CD4-positive, alpha-beta T cell treated with Interferon gamma for 1 hour (primary cell): ENCODE measurements around the gene ARHGEF39.

ENCODE experiments used
- DNase-seq: peaks from one replicate; pipeline ENCODE4 v3.0.0-alpha.2; 2020

ARHGEF39 gene

DNA sequence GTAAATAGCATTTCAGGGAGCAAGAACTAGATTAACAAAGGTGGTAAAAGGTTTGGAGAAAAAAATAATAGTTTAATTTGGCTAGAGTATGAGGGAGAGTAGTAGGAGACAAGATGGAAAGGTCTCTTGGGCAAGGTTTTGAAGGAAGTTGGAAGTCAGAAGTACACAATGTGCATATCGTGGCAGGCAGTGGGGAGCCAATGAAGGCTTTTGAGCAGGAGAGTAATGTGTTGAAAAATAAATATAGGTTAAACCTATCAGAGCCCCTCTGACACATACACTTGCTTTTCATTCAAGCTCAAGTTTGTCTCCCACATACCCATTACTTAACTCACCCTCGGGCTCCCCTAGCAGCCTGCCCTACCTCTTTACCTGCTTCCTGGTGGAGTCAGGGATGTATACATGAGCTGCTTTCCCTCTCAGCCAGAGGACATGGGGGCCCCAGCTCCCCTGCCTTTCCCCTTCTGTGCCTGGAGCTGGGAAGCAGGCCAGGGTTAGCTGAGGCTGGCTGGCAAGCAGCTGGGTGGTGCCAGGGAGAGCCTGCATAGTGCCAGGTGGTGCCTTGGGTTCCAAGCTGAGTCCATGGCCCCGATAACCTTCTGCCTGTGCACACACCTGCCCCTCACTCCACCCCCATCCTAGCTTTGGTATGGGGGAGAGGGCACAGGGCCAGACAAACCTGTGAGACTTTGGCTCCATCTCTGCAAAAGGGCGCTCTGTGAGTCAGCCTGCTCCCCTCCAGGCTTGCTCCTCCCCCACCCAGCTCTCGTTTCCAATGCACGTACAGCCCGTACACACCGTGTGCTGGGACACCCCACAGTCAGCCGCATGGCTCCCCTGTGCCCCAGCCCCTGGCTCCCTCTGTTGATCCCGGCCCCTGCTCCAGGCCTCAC is 8.4 kb upstream of the ARHGEF39 start, which contains the start of gene CA9:
Gene CA9, plus strand, starts transcription at position 797 of the 893 bp plus-strand sequence. Its CDS starts 32 bp downstream, at position 829.
- no peak for DNase-seq

DNA sequence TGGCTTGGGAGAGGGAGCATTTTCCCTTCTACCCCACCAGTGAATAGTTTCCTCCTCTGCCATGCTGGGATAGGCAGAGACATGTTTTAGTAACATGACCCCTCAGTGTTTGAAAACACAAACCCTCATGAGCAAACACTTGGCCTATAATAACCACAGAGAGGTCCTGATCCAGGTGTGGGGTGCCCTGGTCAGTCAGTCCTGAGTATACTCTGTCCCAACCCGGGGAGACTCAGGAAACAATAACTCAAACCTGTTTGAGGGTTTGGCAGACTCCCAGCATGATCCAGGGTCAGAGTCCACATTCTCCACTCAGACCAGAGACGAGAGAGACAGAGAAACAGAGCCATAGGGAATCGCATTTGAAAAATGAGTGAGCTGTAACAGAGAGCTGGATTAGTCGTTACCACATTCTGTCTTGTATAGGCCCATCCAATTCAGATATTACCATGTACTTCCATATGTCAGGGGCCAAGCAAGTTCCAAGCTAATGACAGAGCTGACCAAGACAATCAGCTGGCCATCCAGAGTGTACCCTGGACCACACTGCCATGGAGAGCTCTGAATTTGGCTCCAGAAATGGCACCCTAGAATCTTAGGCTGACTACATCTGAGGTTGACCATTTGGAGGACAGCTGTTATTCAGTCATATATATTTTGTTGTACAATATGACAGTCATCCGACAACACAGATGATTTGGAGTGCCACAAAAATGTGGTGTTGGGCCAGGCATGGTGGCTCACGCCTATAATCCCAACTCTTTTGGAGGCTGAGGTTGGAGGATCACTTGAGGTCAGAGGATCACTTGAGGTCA is 4.5 kb upstream of the ARHGEF39 start:
- no peak for DNase-seq

DNA sequence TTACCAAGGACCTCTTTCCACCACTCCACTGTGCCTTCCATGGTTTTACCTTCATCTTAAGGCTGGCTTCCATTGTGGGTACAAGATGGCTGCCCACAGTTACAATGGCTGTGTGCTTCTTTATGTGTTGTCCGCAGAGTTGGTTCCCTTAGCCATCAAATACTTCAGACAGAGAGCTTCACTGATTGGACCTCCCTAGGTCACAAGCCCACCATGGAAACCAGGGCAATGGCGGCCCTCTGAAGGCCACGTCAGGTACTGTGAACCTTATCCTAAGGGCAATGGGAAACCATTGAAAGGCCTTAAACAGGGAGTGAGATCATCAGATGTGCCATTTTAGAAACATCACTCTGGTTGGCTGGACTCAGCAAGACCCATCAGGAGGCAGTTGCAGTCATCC is 2.9 kb upstream of the ARHGEF39 start:
- no peak for DNase-seq

DNA sequence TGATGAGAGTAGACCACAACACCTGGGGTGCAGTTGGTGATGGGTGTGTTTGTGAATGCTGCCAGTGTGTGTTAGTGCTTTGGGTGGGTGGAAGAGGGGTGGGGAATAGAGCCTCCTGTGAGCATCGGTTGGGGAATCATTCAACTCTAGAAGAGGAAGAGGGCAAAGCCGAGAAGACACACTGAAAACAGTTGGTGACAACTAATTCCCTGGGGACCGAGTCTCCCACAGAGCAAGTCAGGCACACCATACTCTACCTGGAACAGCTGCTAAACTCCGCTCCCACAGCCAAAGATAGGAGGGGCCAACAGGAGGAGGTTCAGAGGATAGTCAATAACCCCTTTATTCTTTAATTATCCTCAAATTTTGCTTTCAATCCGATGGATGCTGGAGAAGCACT is 1.6 kb upstream of the ARHGEF39 start:
- no peak for DNase-seq

DNA sequence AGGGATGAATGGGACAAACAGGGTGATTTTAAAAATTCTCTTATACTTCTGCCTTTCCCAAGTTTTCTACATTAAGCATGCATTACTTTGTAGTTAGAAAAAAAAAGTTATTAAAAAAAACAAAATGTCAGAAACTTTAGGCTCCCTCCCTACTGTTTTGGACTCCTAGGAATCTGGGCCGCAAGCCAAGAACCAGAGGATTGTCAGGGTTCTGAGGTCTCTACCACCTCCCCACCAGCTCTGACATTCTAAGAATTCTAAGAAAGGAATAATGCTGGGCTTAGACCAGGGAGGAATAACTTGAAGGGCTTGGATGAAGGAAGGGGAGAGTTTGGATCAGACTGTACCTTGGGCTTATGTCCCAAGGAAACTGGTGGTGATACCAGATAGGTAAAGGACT is 1.1 kb upstream of the ARHGEF39 start:
- DNase-seq: no peak

GRCh38 chr9:35665471-35665818 is 450 bp upstream of the ARHGEF39 start:
- DNase-seq: no peak

DNA sequence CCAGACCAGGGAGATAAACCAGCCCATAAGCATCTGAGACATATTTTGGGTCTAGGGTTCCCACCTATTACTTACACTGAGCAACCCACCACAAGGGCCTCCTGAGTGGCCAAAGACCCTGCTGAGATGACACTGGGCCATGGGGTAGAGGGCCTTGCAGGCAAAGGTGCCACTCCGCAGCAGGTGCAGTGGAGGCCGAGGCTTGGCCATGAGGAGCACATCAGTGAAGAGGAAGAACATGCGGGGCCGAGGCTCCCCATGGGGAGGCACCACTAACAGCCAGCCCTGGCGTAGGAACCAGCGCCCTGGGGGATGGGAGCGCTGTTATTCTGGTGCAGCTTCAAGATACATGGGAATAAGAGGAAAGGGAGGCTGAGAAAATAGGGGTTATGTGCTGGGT is 2.6 kb downstream of the ARHGEF39 start:
- no peak for DNase-seq

DNA sequence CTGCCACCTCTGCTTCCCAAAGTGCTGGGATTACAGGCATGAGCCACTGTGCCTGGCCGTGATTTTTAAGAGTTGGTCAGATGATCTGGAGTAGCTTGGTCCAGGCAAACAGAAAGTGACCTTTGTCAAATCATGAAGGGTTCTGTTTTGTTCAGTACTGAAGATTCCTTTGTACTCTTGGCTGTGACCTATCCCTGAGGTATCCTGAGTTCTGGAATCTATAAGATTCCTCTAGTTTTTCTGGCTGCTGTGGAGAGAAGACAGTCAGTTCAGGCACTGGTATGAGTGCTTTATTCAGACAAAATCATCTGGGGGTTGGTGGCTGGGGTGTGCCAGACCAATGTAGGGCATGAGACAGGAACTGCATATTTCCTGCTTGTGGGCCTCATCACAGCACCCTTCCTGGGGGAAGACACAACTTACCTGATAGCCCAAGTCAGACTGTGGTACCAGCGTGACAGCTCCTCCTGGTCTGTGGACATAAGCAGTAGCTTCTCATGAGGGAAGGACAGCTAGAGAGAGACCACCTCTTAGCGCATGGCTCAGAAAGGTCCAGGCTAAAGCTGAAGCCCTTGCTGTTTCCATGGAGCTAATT is 3.1 kb downstream of the ARHGEF39 start:
- peak; percentile 55 for DNase-seq

DNA sequence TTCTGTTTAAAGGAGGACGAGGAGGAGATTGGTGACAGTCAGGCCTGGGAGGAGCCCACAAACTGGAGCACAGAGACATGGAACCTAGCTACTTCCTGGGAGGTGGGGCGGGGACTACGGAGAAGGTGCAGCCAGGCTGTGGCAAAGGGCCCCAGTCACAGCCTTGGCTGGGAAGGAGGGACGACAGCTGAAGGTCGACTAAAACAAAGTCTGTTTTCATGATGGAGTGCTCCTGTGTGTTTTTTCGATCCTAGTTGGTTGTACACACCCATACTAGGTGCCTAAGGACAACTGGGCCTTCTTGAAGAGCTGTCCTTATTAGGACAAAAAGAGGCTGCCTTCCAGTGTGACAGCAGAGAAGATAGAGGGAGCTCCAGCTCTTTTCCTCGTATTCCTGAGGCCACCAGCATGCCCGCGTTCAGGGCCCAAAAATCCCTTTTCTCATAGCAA is 4.0 kb downstream of the ARHGEF39 start:
- DNase-seq: no peak

DNA sequence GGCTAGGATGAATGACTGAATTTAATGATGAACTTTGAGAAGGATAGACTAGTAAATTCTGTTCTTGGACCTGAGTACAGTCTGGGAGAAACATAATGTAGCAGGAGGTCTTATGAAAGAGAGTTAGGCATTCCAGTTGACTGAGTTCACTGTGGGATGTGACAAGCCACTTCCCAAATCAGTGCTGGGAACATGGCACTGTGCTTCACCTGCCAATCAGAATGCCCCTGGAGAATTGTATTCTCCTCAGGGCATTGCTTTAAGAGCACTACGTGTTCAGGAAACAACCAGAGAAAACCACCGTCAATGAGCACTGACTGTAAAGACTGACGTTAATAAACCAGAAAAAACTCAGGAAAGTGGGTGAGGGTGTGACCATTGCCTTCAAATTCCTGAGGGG is 5.7 kb downstream of the ARHGEF39 start:
- no peak for DNase-seq

GRCh38 chr9:35658968-35659220 is 6.1 kb downstream of the ARHGEF39 start:
- no peak for DNase-seq

- DNase-seq: peak; percentile 86
These were observed 6.6 kb downstream of the ARHGEF39 start, which contains the start of gene CCDC107 for GRCh38 chr9:35658137-35658967. Gene CCDC107, plus strand, starts transcription at chr9:35658292. Its CDS starts 88 bp downstream, at chr9:35658380.

DNA sequence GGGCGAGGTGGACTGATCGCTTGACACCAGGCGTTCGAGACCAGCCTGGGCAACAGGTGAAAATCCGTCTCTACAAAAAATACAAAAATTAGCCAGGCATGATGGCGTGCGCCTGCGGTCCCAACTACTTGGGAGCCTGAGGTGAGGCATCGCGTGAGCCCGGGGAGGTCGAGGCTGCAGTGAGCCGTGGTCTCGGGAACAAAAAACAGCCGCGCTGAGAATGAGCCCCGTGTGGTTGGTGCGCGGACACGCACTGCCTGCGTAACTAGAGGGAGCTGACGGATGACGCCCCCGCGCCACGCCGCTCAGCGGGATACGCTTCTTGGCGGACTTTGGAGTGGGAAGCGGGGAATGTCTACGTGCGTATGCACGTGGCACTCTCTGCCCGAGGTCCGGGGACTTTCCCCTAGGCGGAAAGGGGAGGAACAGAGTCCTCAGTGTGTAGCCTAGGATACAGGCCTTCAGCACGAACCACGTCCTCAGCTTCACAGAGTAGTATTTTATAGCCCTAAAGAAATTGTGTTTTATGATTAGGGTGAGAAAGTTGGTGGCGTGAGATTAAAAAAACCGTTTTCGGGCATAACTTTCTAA is 7.4 kb downstream of the ARHGEF39 start, which contains the start of gene RMRP:
Gene RMRP, minus strand, starts transcription at position 474 of the 591 bp plus-strand sequence.
- peak; percentile 93 for DNase-seq

DNA sequence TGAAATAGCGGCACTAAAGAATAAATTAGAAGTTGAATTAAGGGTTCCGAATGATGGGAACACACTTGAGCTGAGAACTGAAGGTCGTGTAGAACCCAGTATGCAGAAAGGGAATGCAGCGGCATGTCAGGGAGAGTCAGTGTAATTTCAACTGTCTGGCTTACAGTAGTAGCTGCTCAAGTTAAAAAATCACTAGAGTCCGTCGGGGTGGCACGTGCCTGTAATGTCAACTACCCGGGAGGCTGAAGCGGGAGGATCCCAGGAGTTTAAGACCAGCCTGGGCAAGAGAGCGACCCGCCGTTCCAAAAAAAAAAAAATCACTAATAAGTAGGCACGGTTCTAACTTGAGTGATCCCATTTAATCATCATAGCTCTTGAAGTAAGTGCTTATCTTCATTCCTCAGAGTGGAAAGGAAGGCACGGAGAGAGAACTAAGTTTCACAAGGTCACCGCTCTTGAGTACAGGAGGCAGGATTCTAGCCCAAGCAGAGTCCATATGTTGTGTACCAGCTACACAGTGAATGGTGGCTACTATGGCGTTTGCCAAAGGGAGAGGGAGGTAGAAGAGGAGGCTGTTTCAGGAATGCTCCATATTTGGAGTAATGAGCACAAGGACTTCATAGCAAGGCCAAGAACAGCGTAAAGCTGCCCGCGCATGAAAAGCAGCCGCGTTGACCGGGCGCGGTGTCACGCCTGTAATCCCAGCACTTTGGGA is 8.0 kb downstream of the ARHGEF39 start:
- no peak for DNase-seq

DNA sequence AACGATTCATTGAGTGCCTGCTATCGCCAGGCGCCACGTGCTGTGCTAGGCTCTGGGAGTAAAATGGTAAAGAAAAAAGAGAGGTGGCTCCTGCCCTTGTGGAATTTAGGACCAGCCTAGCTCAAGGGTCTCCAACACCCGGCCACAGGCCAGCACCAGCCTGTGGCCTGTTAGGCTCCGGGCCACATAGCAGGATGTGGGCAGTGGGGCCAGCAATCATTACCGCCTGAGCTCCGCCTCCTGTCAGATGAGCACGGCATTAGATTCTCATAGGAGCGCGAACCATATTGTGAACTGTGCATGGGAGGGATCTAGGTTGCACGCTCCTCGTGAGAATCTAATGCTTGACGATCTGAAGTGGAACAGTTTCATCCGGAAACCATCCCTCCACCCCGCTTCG is 8.6 kb downstream of the ARHGEF39 start:
- DNase-seq: no peak

GRCh38 chr9:35653611-35654010 is 11.4 kb downstream of the ARHGEF39 start:
- no peak for DNase-seq

GRCh38 chr9:35652829-35653209 is 12.2 kb downstream of the ARHGEF39 start:
- DNase-seq: no peak

- DNase-seq: no peak
These were observed 12.8 kb downstream of the ARHGEF39 start for GRCh38 chr9:35651956-35652828.

DNA sequence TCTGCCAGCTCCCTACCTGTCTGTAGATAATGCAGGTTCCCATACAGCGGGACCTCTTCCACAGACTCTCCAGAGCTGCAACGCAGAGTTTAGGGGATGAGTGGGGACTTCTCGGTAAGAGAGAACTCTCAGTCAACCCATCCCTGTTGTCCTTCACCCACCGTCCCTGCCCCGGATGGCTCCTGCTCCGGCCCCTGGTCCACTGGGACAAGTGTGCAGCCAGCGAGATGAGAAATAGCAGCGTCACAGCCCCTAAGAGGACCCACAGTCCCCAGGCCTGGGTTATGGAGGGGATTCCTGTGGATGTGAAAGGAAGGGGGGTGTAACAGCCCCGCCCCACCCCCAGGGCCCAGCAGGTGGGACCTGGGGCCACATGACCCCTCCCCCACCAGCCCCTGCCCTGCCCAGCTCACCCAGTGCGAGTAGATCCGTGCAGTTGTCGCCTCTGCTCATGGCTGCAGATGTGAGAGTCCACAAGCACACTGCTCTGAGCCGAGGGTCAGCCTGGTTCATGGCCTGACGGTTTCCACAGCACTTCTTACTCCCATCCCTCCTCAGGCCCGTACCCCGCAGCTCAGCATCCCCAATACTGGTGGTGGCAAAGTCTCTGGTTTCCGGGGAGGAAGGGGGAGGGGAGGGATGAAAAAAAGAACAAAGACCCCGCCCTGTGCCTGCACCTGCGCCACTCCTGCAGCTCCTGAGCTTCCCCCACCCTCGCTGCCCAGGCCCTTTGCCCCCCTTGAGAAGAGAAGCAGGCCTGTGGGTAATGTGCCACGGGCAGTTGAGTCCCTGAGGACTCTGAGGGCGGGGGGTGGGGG is 14.4 kb downstream of the ARHGEF39 start, which contains the start of gene SIT1:
Gene SIT1, minus strand, starts transcription at position 591 of the 818 bp plus-strand sequence. Its CDS starts 78 bp downstream, at position 513.
- DNase-seq: peak; percentile 25
